Stomach smooth muscle (tissue), 2 donors: ENCODE results near the gene PSKH1.
"Not testable (repeated sequence)": the region's sequence is repeated elsewhere in the genome, so short reads cannot be mapped to it uniquely, and the experiment has no call there.

Source experiments
- H3K27ac ChIP-seq: one replicate; pipeline ENCODE4 v1.7.0; 2013; ENCODE audit warnings: mild to moderate bottlenecking, low read length, inconsistent platforms
- H3K27me3 ChIP-seq, 2 donors: one replicate each; pipeline ENCODE4 v1.7.0; 2013; ENCODE audit warnings: low read length in 2 of 2; ENCODE audit not compliant: insufficient read depth in 2 of 2, control insufficient read depth in 1 of 2
- H3K36me3 ChIP-seq, 2 donors: one replicate each; pipeline ENCODE4 v1.7.0; 2013; ENCODE audit warnings: low read length in 2 of 2; ENCODE audit not compliant: control insufficient read depth in 2 of 2, insufficient read depth in 2 of 2
- H3K4me1 ChIP-seq: one replicate; pipeline ENCODE4 v1.7.0; 2013; ENCODE audit warnings: low read length; ENCODE audit not compliant: control insufficient read depth, insufficient read depth
- H3K4me3 ChIP-seq, 2 donors: one replicate each; pipeline ENCODE4 v1.7.0; 2013; ENCODE audit warnings: low read length in 2 of 2
- H3K9ac ChIP-seq, 2 donors: one replicate each; pipeline ENCODE4 v1.7.0; 2013; ENCODE audit warnings: low read length in 2 of 2, mild to moderate bottlenecking in 1 of 2
- H3K9me3 ChIP-seq, 2 donors: one replicate each; pipeline ENCODE4 v1.7.0; 2013; ENCODE audit warnings: low read length in 2 of 2; ENCODE audit not compliant: control insufficient read depth in 2 of 2
- donor health status: healthy.
- donor health status: Pancreatic carcinoma.

The PSKH1 gene

GRCh38 chr16:67914758-67915495 lies 21.9 kb downstream of the PSKH1 start:
- no peak overlapping the region for H3K4me3 ChIP-seq
- no peaks in the 10 kb centered on the region for H3K27me3 ChIP-seq
- no peak overlapping the region for H3K9ac ChIP-seq
- H3K27ac ChIP-seq: no peak overlapping the region
- peaks cover 16 to 23% of the 10 kb centered on the region in 2 donors for H3K36me3 ChIP-seq
- no peaks in the 10 kb centered on the region for H3K9me3 ChIP-seq
- peaks cover 34% of the 10 kb centered on the region for H3K4me1 ChIP-seq

- H3K27ac ChIP-seq: peak overlapping the region; percentile 71
- not testable (repeated sequence) for H3K27me3 ChIP-seq, H3K4me3 ChIP-seq, H3K9ac ChIP-seq, H3K9me3 ChIP-seq
- peaks cover 13 to 20% of the 10 kb centered on the region in 2 donors for H3K36me3 ChIP-seq
- H3K4me1 ChIP-seq: peaks cover 35% of the 10 kb centered on the region
These were observed 22.4 kb downstream of the PSKH1 start for GRCh38 chr16:67915496-67915769.

- no peak overlapping the region for H3K9ac ChIP-seq
- peaks cover 13 to 15% of the 10 kb centered on the region in 2 donors for H3K36me3 ChIP-seq
- no peak overlapping the region for H3K4me3 ChIP-seq
- H3K9me3 ChIP-seq: no peaks in the 10 kb centered on the region
- no peaks in the 10 kb centered on the region for H3K27me3 ChIP-seq
- H3K4me1 ChIP-seq: peaks cover 35% of the 10 kb centered on the region
- peak overlapping the region; percentile 71 for H3K27ac ChIP-seq
These were observed 23.0 kb downstream of the PSKH1 start for GRCh38 chr16:67915831-67916723.

GRCh38 chr16:67917140-67917851 lies 24.2 kb downstream of the PSKH1 start:
- Histone ChIP-seq H3K36me3 (peaks cover 4 to 13% of the 10 kb centered on the region in 2 donors), H3K9me3 (no peaks in the 10 kb centered on the region), H3K27ac (peak overlapping the region; percentile 71), H3K4me3 (peak overlapping the region in 1 of 2 donors; percentile 22), H3K27me3 (no peaks in the 10 kb centered on the region), H3K9ac (peak overlapping the region; percentile 17 to 64), H3K4me1 (peaks cover 37% of the 10 kb centered on the region)

- no peaks in the 10 kb centered on the region for H3K9me3 ChIP-seq
- no peaks in the 10 kb centered on the region for H3K27me3 ChIP-seq
- H3K4me1 ChIP-seq: peaks cover 41% of the 10 kb centered on the region
- H3K9ac ChIP-seq: peak overlapping the region; percentile 17 to 64
- H3K4me3 ChIP-seq: peak overlapping the region in 1 of 2 donors; percentile 22
- peaks cover 4 to 13% of the 10 kb centered on the region in 2 donors for H3K36me3 ChIP-seq
- H3K27ac ChIP-seq: peak overlapping the region; percentile 71
These were observed 24.8 kb downstream of the PSKH1 start for GRCh38 chr16:67917852-67918236.

GRCh38 chr16:67919622-67920221 lies 26.7 kb downstream of the PSKH1 start:
- no peaks in the 10 kb centered on the region for H3K27me3 ChIP-seq
- peak overlapping the region in 1 of 2 donors; percentile 47 for H3K9ac ChIP-seq
- peaks cover 7 to 18% of the 10 kb centered on the region in 2 donors for H3K36me3 ChIP-seq
- peaks cover 56% of the 10 kb centered on the region for H3K4me1 ChIP-seq
- H3K4me3 ChIP-seq: no peak overlapping the region
- no peaks in the 10 kb centered on the region for H3K9me3 ChIP-seq
- peak overlapping the region; percentile 24 for H3K27ac ChIP-seq

GRCh38 chr16:67922221-67922620 lies 29.2 kb downstream of the PSKH1 start:
- Histone ChIP-seq H3K36me3 (peaks cover 7 to 14% of the 10 kb centered on the region in 2 donors), H3K9me3 (no peaks in the 10 kb centered on the region), H3K9ac (peak overlapping the region; percentile 10 to 21), H3K27me3 (no peaks in the 10 kb centered on the region), H3K27ac (no peak overlapping the region), H3K4me3 (no peak overlapping the region), H3K4me1 (peaks cover 52% of the 10 kb centered on the region)

- Histone ChIP-seq H3K4me1 (peaks cover 47% of the 10 kb centered on the region), H3K9me3 (no peaks in the 10 kb centered on the region), H3K4me3 (no peak overlapping the region), H3K27ac (no peak overlapping the region), H3K27me3 (no peaks in the 10 kb centered on the region), H3K9ac (peak overlapping the region; percentile 10 to 42), H3K36me3 (peaks cover 11 to 18% of the 10 kb centered on the region in 2 donors)
These were observed 29.7 kb downstream of the PSKH1 start for GRCh38 chr16:67922740-67923139.

GRCh38 chr16:67923414-67924116 lies 30.5 kb downstream of the PSKH1 start:
- no peaks in the 10 kb centered on the region for H3K27me3 ChIP-seq
- no peak overlapping the region for H3K9ac ChIP-seq
- peaks cover 41% of the 10 kb centered on the region for H3K4me1 ChIP-seq
- H3K9me3 ChIP-seq: no peaks in the 10 kb centered on the region
- peaks cover 16 to 22% of the 10 kb centered on the region in 2 donors for H3K36me3 ChIP-seq
- H3K27ac ChIP-seq: peak overlapping the region; percentile 31
- H3K4me3 ChIP-seq: no peak overlapping the region
